ENCODE data around the gene EDIL3.

GRCh38 chr5:84354101-84354500 is 30.6 kb downstream of the EDIL3 start:
- TF ChIP-seq CTCF (IDR thresholded peaks at IDR 0.05; ENCODE audit: low read length) (no peak), EZH2 (IDR thresholded peaks at IDR 0.05; ENCODE audit: borderline replicate concordance, low read length) (no peak)

All from OCI-LY1 (cell line).